ENCODE data around the gene SMURF1.

DNA sequence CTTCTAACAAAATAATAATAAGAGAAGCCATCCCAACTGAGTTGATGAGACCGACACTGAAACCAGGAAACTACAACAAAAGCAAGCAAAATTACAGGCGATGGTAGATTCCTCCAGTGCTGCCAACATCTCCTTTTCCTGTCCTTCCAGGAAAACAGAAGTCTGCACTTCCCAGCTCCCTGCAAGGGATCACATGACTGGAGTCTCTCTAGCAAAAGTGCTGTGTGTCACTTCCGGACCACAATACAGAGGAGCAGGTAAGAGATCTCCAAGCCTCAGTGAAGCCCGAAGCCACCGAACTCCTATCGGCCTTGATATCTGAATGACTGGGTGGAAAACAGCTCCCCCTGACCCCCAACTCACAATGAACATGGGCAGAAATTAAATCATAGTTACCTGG is 63.2 kb downstream of the SMURF1 start:
- no peak for TF ChIP-seq CHD1 (IDR thresholded peaks at IDR 0.05; ENCODE audit: low read depth, low read length)
- TF ChIP-seq KDM5A (IDR thresholded peaks at IDR 0.05; ENCODE audit: low read length): no peak
- no peak for TF ChIP-seq POLR2AphosphoS5 (IDR thresholded peaks at IDR 0.05; ENCODE audit: low read depth, low read length)
- TF ChIP-seq POLR2A (IDR thresholded peaks at IDR 0.05; ENCODE audit: control extremely low read depth in 1 of 2, low read depth in 2 of 2, low read length in 2 of 2): no peak
- TF ChIP-seq, protein P1, sequence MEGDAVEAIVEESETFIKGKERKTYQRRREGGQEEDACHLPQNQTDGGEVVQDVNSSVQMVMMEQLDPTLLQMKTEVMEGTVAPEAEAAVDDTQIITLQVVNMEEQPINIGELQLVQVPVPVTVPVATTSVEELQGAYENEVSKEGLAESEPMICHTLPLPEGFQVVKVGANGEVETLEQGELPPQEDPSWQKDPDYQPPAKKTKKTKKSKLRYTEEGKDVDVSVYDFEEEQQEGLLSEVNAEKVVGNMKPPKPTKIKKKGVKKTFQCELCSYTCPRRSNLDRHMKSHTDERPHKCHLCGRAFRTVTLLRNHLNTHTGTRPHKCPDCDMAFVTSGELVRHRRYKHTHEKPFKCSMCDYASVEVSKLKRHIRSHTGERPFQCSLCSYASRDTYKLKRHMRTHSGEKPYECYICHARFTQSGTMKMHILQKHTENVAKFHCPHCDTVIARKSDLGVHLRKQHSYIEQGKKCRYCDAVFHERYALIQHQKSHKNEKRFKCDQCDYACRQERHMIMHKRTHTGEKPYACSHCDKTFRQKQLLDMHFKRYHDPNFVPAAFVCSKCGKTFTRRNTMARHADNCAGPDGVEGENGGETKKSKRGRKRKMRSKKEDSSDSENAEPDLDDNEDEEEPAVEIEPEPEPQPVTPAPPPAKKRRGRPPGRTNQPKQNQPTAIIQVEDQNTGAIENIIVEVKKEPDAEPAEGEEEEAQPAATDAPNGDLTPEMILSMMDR (IDR thresholded peaks at IDR 0.05; ENCODE audit: control extremely low read depth in 1 of 3, insufficient read depth in 1 of 3, low read depth in 1 of 3, low read length in 3 of 3): no peak
- no peak for TF ChIP-seq RBBP5 (IDR thresholded peaks at IDR 0.05; ENCODE audit: borderline replicate concordance, low read depth, low read length)
- TF ChIP-seq, protein P2, sequence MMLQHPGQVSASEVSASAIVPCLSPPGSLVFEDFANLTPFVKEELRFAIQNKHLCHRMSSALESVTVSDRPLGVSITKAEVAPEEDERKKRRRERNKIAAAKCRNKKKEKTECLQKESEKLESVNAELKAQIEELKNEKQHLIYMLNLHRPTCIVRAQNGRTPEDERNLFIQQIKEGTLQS (IDR thresholded peaks at IDR 0.05; ENCODE audit: insufficient read depth, low read depth, low read length): no peak
- TF ChIP-seq PHF8 (conservative IDR thresholded peaks at IDR 0.05; ENCODE audit: low read depth, low read length): no peak
- no peak for TF ChIP-seq EP300 (IDR thresholded peaks at IDR 0.05; ENCODE audit: borderline replicate concordance in 1 of 2, low read depth in 2 of 2, low read length in 2 of 2)

Measured in H1 (cell line).